Measurements from ENCODE around the gene PRKAA2.

Gene PRKAA2

GRCh38 chr1:56707379-56707778, 62.3 kb downstream of the PRKAA2 start:
- no peak for DNase-seq
- in situ Hi-C loops (cut with HindIII; ENCODE audit: low pct_ligation_motif_present, low pct_unique_long_range_greater_than_20kb, low sequenced_read_pairs), result no loop called here

GRCh38 chr1:56709269-56709880, 64.3 kb downstream of the PRKAA2 start:
- DNase-seq, result peak; percentile 55
- in situ Hi-C loops (cut with HindIII; ENCODE audit: low pct_ligation_motif_present, low pct_unique_long_range_greater_than_20kb, low sequenced_read_pairs), result no loop called here

- no peak for DNase-seq
- in situ Hi-C loops (cut with HindIII; ENCODE audit: low pct_ligation_motif_present, low pct_unique_long_range_greater_than_20kb, low sequenced_read_pairs), result no loop called here
Measured at GRCh38 chr1:56709995-56710394, 64.9 kb downstream of the PRKAA2 start.

GRCh38 chr1:56710646-56711045, 65.5 kb downstream of the PRKAA2 start:
- DNase-seq, result peak; percentile 72
- in situ Hi-C loops (cut with HindIII; ENCODE audit: low pct_ligation_motif_present, low pct_unique_long_range_greater_than_20kb, low sequenced_read_pairs), result no loop called here

GRCh38 chr1:56712150-56712549, 67.0 kb downstream of the PRKAA2 start:
- in situ Hi-C loops (cut with HindIII; ENCODE audit: low pct_ligation_motif_present, low pct_unique_long_range_greater_than_20kb, low sequenced_read_pairs), result no loop called here
- no peak for DNase-seq

GRCh38 chr1:56713112-56713511, 68.0 kb downstream of the PRKAA2 start:
- in situ Hi-C loops (cut with HindIII; ENCODE audit: low pct_ligation_motif_present, low pct_unique_long_range_greater_than_20kb, low sequenced_read_pairs), result no loop called here
- no peak for DNase-seq

- no peak for DNase-seq
- in situ Hi-C loops (cut with HindIII; ENCODE audit: low pct_ligation_motif_present, low pct_unique_long_range_greater_than_20kb, low sequenced_read_pairs), result no loop called here
Measured at GRCh38 chr1:56715156-56715555, 70.0 kb downstream of the PRKAA2 start.

- no peak for DNase-seq
- in situ Hi-C loops (cut with HindIII; ENCODE audit: low pct_ligation_motif_present, low pct_unique_long_range_greater_than_20kb, low sequenced_read_pairs), result no loop called here
Measured at GRCh38 chr1:56719171-56719570, 74.1 kb downstream of the PRKAA2 start.

- DNase-seq, result no peak
Measured at GRCh38 chr1:56726706-56727105, 81.6 kb downstream of the PRKAA2 start.

GRCh38 chr1:56728964-56729363, 83.8 kb downstream of the PRKAA2 start:
- in situ Hi-C loops (cut with HindIII; ENCODE audit: low pct_ligation_motif_present, low pct_unique_long_range_greater_than_20kb, low sequenced_read_pairs), result no loop called here
- DNase-seq, result no peak

More at GRCh38 chr1:56726706-56727105, 81.6 kb downstream of the PRKAA2 start:
- in situ Hi-C loops (cut with HindIII; ENCODE audit: low pct_ligation_motif_present, low pct_unique_long_range_greater_than_20kb, low sequenced_read_pairs), result no loop called here

GRCh38 chr1:56745231-56745630, 100.1 kb downstream of the PRKAA2 start:
- no peak for DNase-seq
- in situ Hi-C loops (cut with HindIII; ENCODE audit: low pct_ligation_motif_present, low pct_unique_long_range_greater_than_20kb, low sequenced_read_pairs), result no loop called here

GRCh38 chr1:56754708-56755479, 109.8 kb downstream of the PRKAA2 start:
- no peak for DNase-seq
- in situ Hi-C loops (cut with HindIII; ENCODE audit: low pct_ligation_motif_present, low pct_unique_long_range_greater_than_20kb, low sequenced_read_pairs), result no loop called here

- in situ Hi-C loops (cut with HindIII; ENCODE audit: low pct_ligation_motif_present, low pct_unique_long_range_greater_than_20kb, low sequenced_read_pairs), result no loop called here
- no peak for DNase-seq
Measured at GRCh38 chr1:56755911-56756310, 110.8 kb downstream of the PRKAA2 start.

GRCh38 chr1:56758135-56758534, 113.0 kb downstream of the PRKAA2 start:
- peak; percentile 11 for DNase-seq
- in situ Hi-C loops (cut with HindIII; ENCODE audit: low pct_ligation_motif_present, low pct_unique_long_range_greater_than_20kb, low sequenced_read_pairs), result no loop called here

GRCh38 chr1:56758794-56759193, 113.7 kb downstream of the PRKAA2 start:
- in situ Hi-C loops (cut with HindIII; ENCODE audit: low pct_ligation_motif_present, low pct_unique_long_range_greater_than_20kb, low sequenced_read_pairs), result no loop called here
- DNase-seq, result no peak

All from ACHN (cell line).